ENCODE measurements around the gene PHGDH.
"Not testable (repeated sequence)": the region's sequence is repeated elsewhere in the genome, so short reads cannot be mapped to it uniquely, and the experiment has no call there.

Gene PHGDH

GRCh38 chr1:119700326-119700725 is 11.4 kb upstream of the PHGDH start:
- no peak for DNase-seq

GRCh38 chr1:119701659-119702058 is 10.1 kb upstream of the PHGDH start:
- no peak for DNase-seq

GRCh38 chr1:119702384-119702783 is 9.3 kb upstream of the PHGDH start:
- DNase-seq, result no peak

GRCh38 chr1:119703666-119704450 is 7.9 kb upstream of the PHGDH start:
- no peak for DNase-seq

- DNase-seq, result not testable (repeated sequence)
Measured at GRCh38 chr1:119706599-119706998, 5.1 kb upstream of the PHGDH start.

GRCh38 chr1:119711356-119711803 is 354 bp upstream of the PHGDH start:
- not testable (repeated sequence) for DNase-seq

- DNase-seq, result no peak
Measured at GRCh38 chr1:119712342-119713038, 756 bp downstream of the PHGDH start.

GRCh38 chr1:119713039-119713748 is 1.5 kb downstream of the PHGDH start:
- DNase-seq, result no peak

GRCh38 chr1:119713749-119714456 is 2.2 kb downstream of the PHGDH start:
- no peak for DNase-seq

- no peak for DNase-seq
Measured at GRCh38 chr1:119714583-119714982, 2.8 kb downstream of the PHGDH start.

- no peak for DNase-seq
Measured at GRCh38 chr1:119715542-119715941, 3.8 kb downstream of the PHGDH start.

- DNase-seq, result no peak
Measured at GRCh38 chr1:119718409-119718808, 6.7 kb downstream of the PHGDH start.

- DNase-seq, result no peak
Measured at GRCh38 chr1:119718972-119719371, 7.2 kb downstream of the PHGDH start.

GRCh38 chr1:119720866-119721440 is 9.2 kb downstream of the PHGDH start:
- DNase-seq, result no peak

- no peak for DNase-seq
Measured at GRCh38 chr1:119721896-119722295, 10.2 kb downstream of the PHGDH start.

- no peak for DNase-seq
Measured at GRCh38 chr1:119724611-119725218, 13.0 kb downstream of the PHGDH start.

GRCh38 chr1:119725626-119726025 is 13.9 kb downstream of the PHGDH start:
- DNase-seq, result no peak

- DNase-seq, result no peak
Measured at GRCh38 chr1:119727991-119728390, 16.3 kb downstream of the PHGDH start.

- DNase-seq, result no peak
Measured at GRCh38 chr1:119729044-119729443, 17.3 kb downstream of the PHGDH start.

- DNase-seq, result no peak
Measured at GRCh38 chr1:119731060-119731459, 19.3 kb downstream of the PHGDH start.

GRCh38 chr1:119731741-119732430 is 20.2 kb downstream of the PHGDH start:
- no peak for DNase-seq

Data from activated gamma-delta T cell (primary cell).